ENCODE data around the gene LOC101059915.
A peak's percentile ranks its signal among the peaks of the same experiment; 100 is the strongest.

LOC101059915 gene

DNA sequence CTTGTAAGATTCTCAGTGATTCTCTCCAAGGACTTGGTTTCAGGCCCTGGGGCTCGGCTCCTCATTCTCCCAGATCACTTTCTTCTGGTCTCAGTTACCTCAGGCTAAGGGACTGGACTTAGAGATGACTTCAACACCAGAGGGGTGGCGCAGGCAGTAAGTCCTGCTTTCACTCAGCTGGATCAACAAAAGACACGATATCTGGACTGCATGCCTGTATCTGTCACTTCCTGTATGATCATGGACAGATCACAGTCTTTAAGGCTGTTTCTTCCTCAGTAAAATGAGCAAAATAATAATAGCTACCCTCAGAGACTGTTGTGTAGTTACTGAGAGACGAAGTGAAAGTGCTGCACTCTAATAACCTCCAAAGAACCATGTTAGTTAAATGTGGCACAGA, 29.5 kb upstream of the LOC101059915 start:
- dilution Hi-C loops (cut with MboI; ENCODE audit: extremely low pct_ligation_motif_present, low sequenced_read_pairs) (no loop called here), intact Hi-C loops (cut with micrococcal nuclease) (loop anchor here (1.0 kb wide), 1 partner anchor 16 kb away; no protein-coding TSS in a partner anchor)
- peak overlapping the region; percentile 34 for H3K9ac ChIP-seq (replicated peaks; ENCODE audit: extremely low read depth, insufficient read depth, low read length)
- no peaks in the 10 kb centered on the region for H4K20me1 ChIP-seq (replicated peaks; ENCODE audit: control insufficient read depth, extremely low read depth, insufficient read depth, low read length)
- H3K9me1 ChIP-seq (replicated peaks; ENCODE audit: control insufficient read depth, extremely low read depth, insufficient read depth, low read length): no peaks in the 10 kb centered on the region
- DNase-seq (ENCODE audit: low read depth, low spot score): peak; percentile 72
- no TSS peak for BruUV-seq (replicated peaks)
- peaks cover 24% of the 10 kb centered on the region for H3K4me1 ChIP-seq (ENCODE audit: control insufficient read depth, extremely low read depth, insufficient read depth, low read length)
- CTCF ChIA-PET: interaction anchor here (0.5 to 1.0 kb wide), 2 partner anchors 15 to 360 kb away, joined by 3 to 7 read pairs; no protein-coding TSS in a partner anchor
- no peak for TF ChIP-seq MYC (IDR thresholded peaks at IDR 0.05; ENCODE audit: low read depth, low read length)
- TF ChIP-seq, protein P1, sequence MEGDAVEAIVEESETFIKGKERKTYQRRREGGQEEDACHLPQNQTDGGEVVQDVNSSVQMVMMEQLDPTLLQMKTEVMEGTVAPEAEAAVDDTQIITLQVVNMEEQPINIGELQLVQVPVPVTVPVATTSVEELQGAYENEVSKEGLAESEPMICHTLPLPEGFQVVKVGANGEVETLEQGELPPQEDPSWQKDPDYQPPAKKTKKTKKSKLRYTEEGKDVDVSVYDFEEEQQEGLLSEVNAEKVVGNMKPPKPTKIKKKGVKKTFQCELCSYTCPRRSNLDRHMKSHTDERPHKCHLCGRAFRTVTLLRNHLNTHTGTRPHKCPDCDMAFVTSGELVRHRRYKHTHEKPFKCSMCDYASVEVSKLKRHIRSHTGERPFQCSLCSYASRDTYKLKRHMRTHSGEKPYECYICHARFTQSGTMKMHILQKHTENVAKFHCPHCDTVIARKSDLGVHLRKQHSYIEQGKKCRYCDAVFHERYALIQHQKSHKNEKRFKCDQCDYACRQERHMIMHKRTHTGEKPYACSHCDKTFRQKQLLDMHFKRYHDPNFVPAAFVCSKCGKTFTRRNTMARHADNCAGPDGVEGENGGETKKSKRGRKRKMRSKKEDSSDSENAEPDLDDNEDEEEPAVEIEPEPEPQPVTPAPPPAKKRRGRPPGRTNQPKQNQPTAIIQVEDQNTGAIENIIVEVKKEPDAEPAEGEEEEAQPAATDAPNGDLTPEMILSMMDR (IDR thresholded peaks at IDR 0.05; ENCODE audit: extremely low read depth in 1 of 2, insufficient read depth in 1 of 2, low read depth in 1 of 2, low read length in 2 of 2): no peak
- no peak for TF ChIP-seq POLR2AphosphoS5 (IDR thresholded peaks at IDR 0.05; ENCODE audit: insufficient read depth, low read depth, low read length)
- no peak for TF ChIP-seq MAX (IDR thresholded peaks at IDR 0.05; ENCODE audit: insufficient read depth, insufficient read length)
- peak; percentile 19 for TF ChIP-seq FOS (IDR thresholded peaks at IDR 0.05; ENCODE audit: borderline replicate concordance, insufficient read depth, low read length)
- peak; percentile 4 for TF ChIP-seq JUN (IDR thresholded peaks at IDR 0.05; ENCODE audit: borderline replicate concordance, insufficient read depth, insufficient read length, low read depth)
- TF ChIP-seq GATA2 (IDR thresholded peaks at IDR 0.05; ENCODE audit: insufficient read depth, insufficient read length, low read depth, low read length): peak; percentile 50
- no peak for TF ChIP-seq POLR2A (IDR thresholded peaks at IDR 0.05; ENCODE audit: low read depth, low read length)
- TF ChIP-seq EZH2 (IDR thresholded peaks at IDR 0.05; ENCODE audit: borderline replicate concordance, low read depth, low read length, severe bottlenecking): no peak
- no peak overlapping the region for H3K4me3 ChIP-seq (replicated peaks in 1 of 3; ENCODE audit: insufficient read depth in 1 of 3, low read depth in 1 of 3, low read length in 3 of 3)
- H2AFZ ChIP-seq (ENCODE audit: low read depth, low read length): no peak overlapping the region
- H3K79me2 ChIP-seq (ENCODE audit: control insufficient read depth, insufficient read depth, low read length): no peaks in the 10 kb centered on the region
- H3K36me3 ChIP-seq (ENCODE audit: control insufficient read depth in 2 of 2, extremely low read depth in 1 of 2, insufficient read depth in 2 of 2, low read length in 2 of 2): no peaks in the 10 kb centered on the region
- POLR2A ChIA-PET: no interaction called here
- peak overlapping the region; percentile 39 for H3K27ac ChIP-seq (ENCODE audit: insufficient read depth, low read depth, low read length)
- no peaks in the 10 kb centered on the region for H3K9me3 ChIP-seq (replicated peaks; ENCODE audit: control insufficient read depth, insufficient read depth, low read length)
- H3K4me2 ChIP-seq (ENCODE audit: insufficient read depth, low read length): peak overlapping the region; percentile 88
- H3K27me3 ChIP-seq (ENCODE audit: control insufficient read depth in 2 of 2, insufficient read depth in 2 of 2, low read length in 2 of 2): no peaks in the 10 kb centered on the region
- FAIRE-seq: peak; percentile 93

Measured in endothelial cell of umbilical vein (primary cell).